ENCODE data around the gene KDM6A.

Gene KDM6A

GRCh38 chrX:45138525-45138924 lies 265.5 kb downstream of the KDM6A start:
- H3K36me3 ChIP-seq (ENCODE audit: control insufficient read depth, insufficient read depth, low read length): no peaks in the 10 kb centered on the region
- no peaks in the 10 kb centered on the region for H3K27me3 ChIP-seq (ENCODE audit: control insufficient read depth, insufficient read depth, low read length)
- peaks cover 3% of the 10 kb centered on the region; the same call in 1 of the 2 replicates for H3K9me3 ChIP-seq (ENCODE audit: control insufficient read depth, insufficient read depth, low read depth, low read length)
- no peak overlapping the region for H3K9ac ChIP-seq (ENCODE audit: low read length)
- H3K4me3 ChIP-seq (ENCODE audit: low read depth, low read length): no peak overlapping the region
- H3K27ac ChIP-seq (ENCODE audit: low read depth, low read length): no peak overlapping the region
- no peaks in the 10 kb centered on the region for H3K4me1 ChIP-seq (ENCODE audit: control insufficient read depth, insufficient read depth, low read length)

- Histone ChIP-seq H3K4me3 (ENCODE audit: low read depth, low read length) (no peak overlapping the region), H3K36me3 (ENCODE audit: control insufficient read depth, insufficient read depth, low read length) (no peaks in the 10 kb centered on the region), H3K9me3 (ENCODE audit: control insufficient read depth, insufficient read depth, low read depth, low read length) (no peaks in the 10 kb centered on the region; the same call in 1 of the 2 replicates), H3K27ac (ENCODE audit: low read depth, low read length) (no peak overlapping the region), H3K9ac (ENCODE audit: low read length) (no peak overlapping the region), H3K27me3 (ENCODE audit: control insufficient read depth, insufficient read depth, low read length) (no peaks in the 10 kb centered on the region), H3K4me1 (ENCODE audit: control insufficient read depth, insufficient read depth, low read length) (no peaks in the 10 kb centered on the region)
Measured at GRCh38 chrX:45140812-45141211, 267.8 kb downstream of the KDM6A start.

GRCh38 chrX:45142185-45142584 lies 269.2 kb downstream of the KDM6A start:
- Histone ChIP-seq H3K4me1 (ENCODE audit: control insufficient read depth, insufficient read depth, low read length) (no peaks in the 10 kb centered on the region), H3K27ac (ENCODE audit: low read depth, low read length) (no peak overlapping the region), H3K4me3 (ENCODE audit: low read depth, low read length) (no peak overlapping the region), H3K27me3 (ENCODE audit: control insufficient read depth, insufficient read depth, low read length) (no peaks in the 10 kb centered on the region), H3K9ac (ENCODE audit: low read length) (no peak overlapping the region), H3K9me3 (ENCODE audit: control insufficient read depth, insufficient read depth, low read depth, low read length) (no peaks in the 10 kb centered on the region; the same call in 1 of the 2 replicates), H3K36me3 (ENCODE audit: control insufficient read depth, insufficient read depth, low read length) (no peaks in the 10 kb centered on the region)

GRCh38 chrX:45143455-45143854 lies 270.5 kb downstream of the KDM6A start:
- no peaks in the 10 kb centered on the region for H3K4me1 ChIP-seq (ENCODE audit: control insufficient read depth, insufficient read depth, low read length)
- no peaks in the 10 kb centered on the region for H3K27me3 ChIP-seq (ENCODE audit: control insufficient read depth, insufficient read depth, low read length)
- H3K9ac ChIP-seq (ENCODE audit: low read length): no peak overlapping the region
- H3K9me3 ChIP-seq (ENCODE audit: control insufficient read depth, insufficient read depth, low read depth, low read length): no peaks in the 10 kb centered on the region; the same call in 1 of the 2 replicates
- no peak overlapping the region for H3K27ac ChIP-seq (ENCODE audit: low read depth, low read length)
- H3K36me3 ChIP-seq (ENCODE audit: control insufficient read depth, insufficient read depth, low read length): no peaks in the 10 kb centered on the region
- H3K4me3 ChIP-seq (ENCODE audit: low read depth, low read length): no peak overlapping the region

GRCh38 chrX:45145492-45146215 lies 272.7 kb downstream of the KDM6A start:
- Histone ChIP-seq H3K27me3 (ENCODE audit: control insufficient read depth, insufficient read depth, low read length) (no peaks in the 10 kb centered on the region), H3K9me3 (ENCODE audit: control insufficient read depth, insufficient read depth, low read depth, low read length) (peaks cover 3% of the 10 kb centered on the region; the same call in 1 of the 2 replicates), H3K27ac (ENCODE audit: low read depth, low read length) (no peak overlapping the region), H3K36me3 (ENCODE audit: control insufficient read depth, insufficient read depth, low read length) (no peaks in the 10 kb centered on the region), H3K9ac (ENCODE audit: low read length) (no peak overlapping the region), H3K4me1 (ENCODE audit: control insufficient read depth, insufficient read depth, low read length) (no peaks in the 10 kb centered on the region), H3K4me3 (ENCODE audit: low read depth, low read length) (no peak overlapping the region)

GRCh38 chrX:45150821-45151220 lies 277.8 kb downstream of the KDM6A start:
- Histone ChIP-seq H3K9ac (ENCODE audit: low read length) (no peak overlapping the region), H3K9me3 (ENCODE audit: control insufficient read depth, insufficient read depth, low read depth, low read length) (peaks cover 7% of the 10 kb centered on the region; the same call in 1 of the 2 replicates), H3K27ac (ENCODE audit: low read depth, low read length) (no peak overlapping the region), H3K4me3 (ENCODE audit: low read depth, low read length) (no peak overlapping the region), H3K36me3 (ENCODE audit: control insufficient read depth, insufficient read depth, low read length) (no peaks in the 10 kb centered on the region), H3K4me1 (ENCODE audit: control insufficient read depth, insufficient read depth, low read length) (no peaks in the 10 kb centered on the region), H3K27me3 (ENCODE audit: control insufficient read depth, insufficient read depth, low read length) (0 out of 2 replicates have a peak, but pooled peaks cover 3% of the 10 kb centered on the region)

- Histone ChIP-seq H3K9ac (ENCODE audit: low read length) (no peak overlapping the region), H3K27ac (ENCODE audit: low read depth, low read length) (no peak overlapping the region), H3K27me3 (ENCODE audit: control insufficient read depth, insufficient read depth, low read length) (0 out of 2 replicates have a peak, but pooled peaks cover 3% of the 10 kb centered on the region), H3K9me3 (ENCODE audit: control insufficient read depth, insufficient read depth, low read depth, low read length) (peaks cover 5% of the 10 kb centered on the region; the same call in 1 of the 2 replicates), H3K4me1 (ENCODE audit: control insufficient read depth, insufficient read depth, low read length) (no peaks in the 10 kb centered on the region; the same call in 1 of the 2 replicates), H3K36me3 (ENCODE audit: control insufficient read depth, insufficient read depth, low read length) (no peaks in the 10 kb centered on the region), H3K4me3 (ENCODE audit: low read depth, low read length) (no peak overlapping the region)
Measured at GRCh38 chrX:45154033-45154360, 281.0 kb downstream of the KDM6A start.

- H3K4me1 ChIP-seq (ENCODE audit: control insufficient read depth, insufficient read depth, low read length): no peaks in the 10 kb centered on the region; the same call in 1 of the 2 replicates
- H3K9me3 ChIP-seq (ENCODE audit: control insufficient read depth, insufficient read depth, low read depth, low read length): peaks cover 7% of the 10 kb centered on the region; the same call in 1 of the 2 replicates
- H3K9ac ChIP-seq (ENCODE audit: low read length): no peak overlapping the region
- no peak overlapping the region for H3K27ac ChIP-seq (ENCODE audit: low read depth, low read length)
- H3K27me3 ChIP-seq (ENCODE audit: control insufficient read depth, insufficient read depth, low read length): 0 out of 2 replicates have a peak, but pooled peaks cover 3% of the 10 kb centered on the region
- H3K4me3 ChIP-seq (ENCODE audit: low read depth, low read length): no peak overlapping the region
- H3K36me3 ChIP-seq (ENCODE audit: control insufficient read depth, insufficient read depth, low read length): no peaks in the 10 kb centered on the region
Measured at GRCh38 chrX:45154462-45154861, 281.5 kb downstream of the KDM6A start.

- H3K4me3 ChIP-seq (ENCODE audit: low read depth, low read length): no peak overlapping the region
Measured at GRCh38 chrX:45157647-45158046, 284.7 kb downstream of the KDM6A start.

More at GRCh38 chrX:45157647-45158046, 284.7 kb downstream of the KDM6A start:
- Histone ChIP-seq H3K36me3 (ENCODE audit: control insufficient read depth, insufficient read depth, low read length) (no peaks in the 10 kb centered on the region), H3K27ac (ENCODE audit: low read depth, low read length) (no peak overlapping the region), H3K9ac (ENCODE audit: low read length) (no peak overlapping the region), H3K4me1 (ENCODE audit: control insufficient read depth, insufficient read depth, low read length) (no peaks in the 10 kb centered on the region; the same call in 1 of the 2 replicates), H3K9me3 (ENCODE audit: control insufficient read depth, insufficient read depth, low read depth, low read length) (peaks cover 15% of the 10 kb centered on the region), H3K27me3 (ENCODE audit: control insufficient read depth, insufficient read depth, low read length) (0 out of 2 replicates have a peak, but pooled peaks cover 3% of the 10 kb centered on the region)
